Measurements from ENCODE around the gene TM4SF5.
A peak's percentile ranks its signal among the peaks of the same experiment; 100 is the strongest.

TM4SF5 gene

GRCh38 chr17:4788159-4788806 lies 16.6 kb downstream of the TM4SF5 start:
- in situ Hi-C loops (cut with MboI; ENCODE audit: low pct_unique_long_range_greater_than_20kb, low sequenced_read_pairs): no loop called here
- no peak for DNase-seq

- in situ Hi-C loops (cut with MboI; ENCODE audit: low pct_unique_long_range_greater_than_20kb, low sequenced_read_pairs): no loop called here
- no peak for DNase-seq
Measured at GRCh38 chr17:4788807-4789700, 17.4 kb downstream of the TM4SF5 start, which contains the start of gene GLTPD2. GLTPD2 (plus strand) TSS chr17:4788964; CDS start chr17:4789012, 48 bp downstream.

GRCh38 chr17:4789701-4789950 lies 17.9 kb downstream of the TM4SF5 start:
- no peak for DNase-seq
- in situ Hi-C loops (cut with MboI; ENCODE audit: low pct_unique_long_range_greater_than_20kb, low sequenced_read_pairs): no loop called here

- in situ Hi-C loops (cut with MboI; ENCODE audit: low pct_unique_long_range_greater_than_20kb, low sequenced_read_pairs): no loop called here
- peak; percentile 89 for DNase-seq
Measured at GRCh38 chr17:4789951-4790704, 18.4 kb downstream of the TM4SF5 start.

- in situ Hi-C loops (cut with MboI; ENCODE audit: low pct_unique_long_range_greater_than_20kb, low sequenced_read_pairs): no loop called here
- DNase-seq: no peak
Measured at GRCh38 chr17:4790705-4791088, 19.0 kb downstream of the TM4SF5 start.

GRCh38 chr17:4795168-4795567 lies 23.5 kb downstream of the TM4SF5 start:
- no peak for DNase-seq
- in situ Hi-C loops (cut with MboI; ENCODE audit: low pct_unique_long_range_greater_than_20kb, low sequenced_read_pairs): no loop called here

- peak; percentile 36 for DNase-seq
- in situ Hi-C loops (cut with MboI; ENCODE audit: low pct_unique_long_range_greater_than_20kb, low sequenced_read_pairs): no loop called here
Measured at GRCh38 chr17:4796552-4796920, 24.9 kb downstream of the TM4SF5 start.

GRCh38 chr17:4800462-4801196 lies 28.9 kb downstream of the TM4SF5 start:
- in situ Hi-C loops (cut with MboI; ENCODE audit: low pct_unique_long_range_greater_than_20kb, low sequenced_read_pairs): no loop called here
- DNase-seq: no peak

- in situ Hi-C loops (cut with MboI; ENCODE audit: low pct_unique_long_range_greater_than_20kb, low sequenced_read_pairs): no loop called here
- no peak for DNase-seq
Measured at GRCh38 chr17:4802228-4802627, 30.5 kb downstream of the TM4SF5 start, which contains the start of gene C17orf114. C17orf114 (minus strand) TSS chr17:4802328.

- in situ Hi-C loops (cut with MboI; ENCODE audit: low pct_unique_long_range_greater_than_20kb, low sequenced_read_pairs): no loop called here
- peak; percentile 29 for DNase-seq
Measured at GRCh38 chr17:4806456-4806776, 34.7 kb downstream of the TM4SF5 start.

GRCh38 chr17:4806777-4807604 lies 35.3 kb downstream of the TM4SF5 start, which contains the start of gene PLD2:
PLD2 (plus strand) TSS chr17:4807152; CDS start chr17:4807773, 621 bp downstream.
- DNase-seq: peak; percentile 49
- in situ Hi-C loops (cut with MboI; ENCODE audit: low pct_unique_long_range_greater_than_20kb, low sequenced_read_pairs): no loop called here

- no peak for DNase-seq
Measured at GRCh38 chr17:4807605-4808377, 36.1 kb downstream of the TM4SF5 start.

GRCh38 chr17:4808378-4808767 lies 36.7 kb downstream of the TM4SF5 start:
- no peak for DNase-seq
- in situ Hi-C loops (cut with MboI; ENCODE audit: low pct_unique_long_range_greater_than_20kb, low sequenced_read_pairs): no loop called here

More at GRCh38 chr17:4807605-4808377, 36.1 kb downstream of the TM4SF5 start:
- in situ Hi-C loops (cut with MboI; ENCODE audit: low pct_unique_long_range_greater_than_20kb, low sequenced_read_pairs): no loop called here

GRCh38 chr17:4810696-4811290 lies 39.1 kb downstream of the TM4SF5 start:
- no peak for DNase-seq
- in situ Hi-C loops (cut with MboI; ENCODE audit: low pct_unique_long_range_greater_than_20kb, low sequenced_read_pairs): no loop called here

- DNase-seq: no peak
Measured at GRCh38 chr17:4811471-4811870, 39.8 kb downstream of the TM4SF5 start.

GRCh38 chr17:4812690-4813089 lies 41.0 kb downstream of the TM4SF5 start:
- no peak for DNase-seq
- in situ Hi-C loops (cut with MboI; ENCODE audit: low pct_unique_long_range_greater_than_20kb, low sequenced_read_pairs): no loop called here

More at GRCh38 chr17:4811471-4811870, 39.8 kb downstream of the TM4SF5 start:
- in situ Hi-C loops (cut with MboI; ENCODE audit: low pct_unique_long_range_greater_than_20kb, low sequenced_read_pairs): no loop called here

GRCh38 chr17:4815043-4815675 lies 43.5 kb downstream of the TM4SF5 start:
- in situ Hi-C loops (cut with MboI; ENCODE audit: low pct_unique_long_range_greater_than_20kb, low sequenced_read_pairs): no loop called here
- no peak for DNase-seq

Measured in KBM-7 (cell line).